ENCODE measurements around the gene OR8K1.

The OR8K1 gene
- 0 reads per million in 9 experiments for total RNA-seq

- Mint-ChIP-seq H3K27ac (no peak within 1 kb of the TSS), H3K4me1 (ENCODE audit: low read depth in 2 of 2) (no peaks in the 10 kb centered on the region), H3K36me3 (ENCODE audit: insufficient read depth) (peaks cover 3% of the 10 kb centered on the region), H3K27me3 (no peaks in the 10 kb centered on the region), H3K9me3 (peaks cover 10 to 17% of the 10 kb centered on the region in 2 donors), H3K4me3 (no peak within 1 kb of the TSS)
- DNase-seq, result no peak
- ATAC-seq (replicated peaks), result no peak
Observed at GRCh38 chr11:56345739-56346138, at the start of gene OR8K1. OR8K1 (plus strand) TSS chr11:56346039; CDS start chr11:56346039, 0 bp downstream.

DNA sequence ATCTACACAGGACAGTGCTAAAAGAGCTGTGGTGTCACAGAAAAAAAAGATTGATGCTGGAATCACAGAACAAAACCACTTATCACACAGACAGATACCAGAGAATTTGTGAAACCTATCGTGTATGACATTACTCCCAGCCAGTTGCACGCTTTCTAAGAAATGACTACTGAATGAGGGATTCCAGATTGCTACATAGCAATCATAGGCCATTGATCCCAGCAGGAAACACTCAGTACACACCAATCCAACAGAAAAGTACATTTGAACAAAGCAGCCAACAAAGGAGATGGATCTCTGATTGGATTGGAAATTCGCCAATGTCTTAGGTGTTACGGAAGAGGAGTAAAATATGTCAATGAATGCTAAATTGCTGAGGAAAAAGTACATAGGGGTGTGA is 48.9 kb upstream of the OR8K1 start:
- no peaks in the 10 kb centered on the region for H3K4me1 Mint-ChIP-seq (ENCODE audit: low read depth in 2 of 2)
- ATAC-seq (replicated peaks) (no peak), DNase-seq (no peak)
- H3K4me3 Mint-ChIP-seq, result no peak overlapping the region
- H3K36me3 Mint-ChIP-seq (ENCODE audit: insufficient read depth), result no peaks in the 10 kb centered on the region
- no peaks in the 10 kb centered on the region for H3K27me3 Mint-ChIP-seq
- H3K27ac Mint-ChIP-seq, result no peak overlapping the region
- peaks cover 6 to 12% of the 10 kb centered on the region in 2 donors for H3K9me3 Mint-ChIP-seq

GRCh38 chr11:56307836-56308235 is 38.0 kb upstream of the OR8K1 start:
- Mint-ChIP-seq H3K27me3 (no peaks in the 10 kb centered on the region), H3K9me3 (peaks cover 25 to 40% of the 10 kb centered on the region in 2 donors), H3K36me3 (ENCODE audit: insufficient read depth) (no peaks in the 10 kb centered on the region), H3K27ac (no peak overlapping the region), H3K4me1 (ENCODE audit: low read depth in 2 of 2) (no peaks in the 10 kb centered on the region), H3K4me3 (no peak overlapping the region)
- no peak for DNase-seq
- ATAC-seq (replicated peaks), result no peak

DNA sequence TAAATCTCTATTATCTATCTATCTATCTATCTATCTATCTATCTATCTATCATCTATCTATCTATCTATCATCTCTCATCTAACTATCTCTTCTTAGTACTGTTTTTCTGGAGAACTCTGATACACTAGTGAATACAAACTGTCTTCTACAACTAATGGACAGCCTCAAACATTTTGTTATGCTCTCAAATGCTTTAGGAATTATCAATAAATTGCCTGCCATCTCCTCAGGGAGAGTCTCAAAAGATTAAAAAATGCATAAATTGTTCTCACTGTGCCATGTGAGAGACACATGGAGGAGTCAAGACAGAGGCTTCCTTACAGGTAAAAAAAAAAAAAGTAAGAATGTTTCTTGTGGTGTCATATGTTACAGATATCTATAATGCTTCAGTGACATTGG is 31.0 kb upstream of the OR8K1 start, which contains the start of gene OR8K3:
OR8K3 (plus strand) TSS at position 301 of the 400 bp plus-strand sequence. CDS start 3,163 bp downstream, outside the sequence.
- H3K9me3 Mint-ChIP-seq, result peaks cover 0 to 11% of the 10 kb centered on the region in 2 donors
- DNase-seq (no peak), ATAC-seq (replicated peaks) (no peak)
- H3K36me3 Mint-ChIP-seq (ENCODE audit: insufficient read depth), result no peaks in the 10 kb centered on the region
- no peaks in the 10 kb centered on the region for H3K4me1 Mint-ChIP-seq (ENCODE audit: low read depth in 2 of 2)
- no peaks in the 10 kb centered on the region for H3K27me3 Mint-ChIP-seq
- no peak within 1 kb of the TSS for H3K27ac Mint-ChIP-seq
- no peak within 1 kb of the TSS for H3K4me3 Mint-ChIP-seq

- no peaks in the 10 kb centered on the region for H3K27me3 Mint-ChIP-seq
- no peaks in the 10 kb centered on the region for H3K36me3 Mint-ChIP-seq (ENCODE audit: insufficient read depth)
- no peak for DNase-seq
- no peak overlapping the region for H3K27ac Mint-ChIP-seq
- H3K4me3 Mint-ChIP-seq, result no peak overlapping the region
- H3K4me1 Mint-ChIP-seq (ENCODE audit: low read depth in 2 of 2), result no peaks in the 10 kb centered on the region
- peaks cover 10 to 12% of the 10 kb centered on the region in 2 donors for H3K9me3 Mint-ChIP-seq
- no peak for ATAC-seq (replicated peaks)
Observed at GRCh38 chr11:56331861-56332491, 13.9 kb upstream of the OR8K1 start.

GRCh38 chr11:56333156-56333555 is 12.7 kb upstream of the OR8K1 start:
- Mint-ChIP-seq H3K4me1 (ENCODE audit: low read depth in 2 of 2) (no peaks in the 10 kb centered on the region), H3K27me3 (no peaks in the 10 kb centered on the region), H3K9me3 (peaks cover 9 to 10% of the 10 kb centered on the region in 2 donors), H3K27ac (no peak overlapping the region), H3K4me3 (no peak overlapping the region), H3K36me3 (ENCODE audit: insufficient read depth) (no peaks in the 10 kb centered on the region)
- no peak for DNase-seq
- ATAC-seq (replicated peaks), result no peak

DNA sequence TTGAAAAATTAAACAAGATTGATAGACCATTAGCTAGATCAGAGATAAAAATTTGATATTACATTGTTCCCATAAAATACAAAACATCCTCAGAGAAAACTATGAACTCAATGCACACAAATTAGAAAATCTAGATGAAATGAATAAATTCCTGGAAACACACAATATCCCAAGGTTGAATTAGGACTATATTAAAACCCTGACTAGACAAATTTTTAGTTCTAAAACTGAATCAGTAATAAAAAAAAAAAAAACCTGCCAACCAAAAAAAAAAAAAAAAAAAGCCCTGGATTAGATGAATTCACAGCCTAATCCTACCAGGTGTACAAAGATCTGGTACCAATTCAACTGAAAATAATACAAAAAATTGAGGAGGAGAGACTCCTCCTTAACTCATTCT is 5.5 kb upstream of the OR8K1 start:
- no peak for DNase-seq
- Mint-ChIP-seq H3K36me3 (ENCODE audit: insufficient read depth) (no peaks in the 10 kb centered on the region), H3K27me3 (no peaks in the 10 kb centered on the region), H3K4me3 (no peak overlapping the region), H3K4me1 (ENCODE audit: low read depth in 2 of 2) (no peaks in the 10 kb centered on the region), H3K27ac (no peak overlapping the region), H3K9me3 (peaks cover 8 to 17% of the 10 kb centered on the region in 2 donors)
- no peak for ATAC-seq (replicated peaks)

DNA sequence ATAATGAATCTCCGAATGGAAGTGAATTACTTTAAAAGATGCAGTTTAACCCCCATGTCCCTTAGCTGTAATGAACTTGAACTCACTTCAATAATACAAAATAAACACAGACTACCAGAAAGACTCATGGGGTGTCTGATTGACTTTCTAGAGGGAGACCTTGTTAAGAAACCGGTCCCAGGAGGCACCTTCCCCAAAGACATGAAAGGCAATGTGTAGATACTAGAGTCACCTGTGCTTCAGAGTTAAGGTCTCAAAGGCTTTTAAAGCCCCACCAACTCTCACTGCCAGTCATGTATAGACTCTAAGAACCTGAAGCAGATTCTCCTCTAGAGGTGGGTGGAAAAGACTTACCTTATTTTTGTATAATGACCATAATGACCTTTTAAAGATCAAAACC is 8.2 kb downstream of the OR8K1 start, which contains the start of gene OR8J1:
OR8J1 (plus strand) TSS at position 301 of the 400 bp plus-strand sequence. CDS start 5,956 bp downstream, outside the sequence.
- Mint-ChIP-seq H3K27me3 (no peaks in the 10 kb centered on the region), H3K9me3 (peaks cover 0 to 3% of the 10 kb centered on the region in 2 donors), H3K27ac (no peak within 1 kb of the TSS), H3K36me3 (ENCODE audit: insufficient read depth) (no peaks in the 10 kb centered on the region), H3K4me1 (ENCODE audit: low read depth in 2 of 2) (no peaks in the 10 kb centered on the region), H3K4me3 (no peak within 1 kb of the TSS)
- ATAC-seq (replicated peaks) (no peak), DNase-seq (no peak)

- Mint-ChIP-seq H3K9me3 (peaks cover 10 to 11% of the 10 kb centered on the region in 2 donors), H3K4me3 (no peak within 1 kb of the TSS), H3K27ac (no peak within 1 kb of the TSS), H3K4me1 (ENCODE audit: low read depth in 2 of 2) (no peaks in the 10 kb centered on the region), H3K27me3 (no peaks in the 10 kb centered on the region), H3K36me3 (ENCODE audit: insufficient read depth) (no peaks in the 10 kb centered on the region)
- no peak for DNase-seq
- ATAC-seq (replicated peaks), result no peak
Observed at GRCh38 chr11:56375324-56375723, 29.5 kb downstream of the OR8K1 start, which contains the start of gene OR8U1. OR8U1 (plus strand) TSS chr11:56375624; CDS start chr11:56375624, 0 bp downstream.

- peaks cover 15 to 21% of the 10 kb centered on the region in 2 donors for H3K9me3 Mint-ChIP-seq
- ATAC-seq (replicated peaks) (no peak), DNase-seq (no peak)
- H3K4me3 Mint-ChIP-seq, result no peak overlapping the region
- no peaks in the 10 kb centered on the region for H3K27me3 Mint-ChIP-seq
- no peaks in the 10 kb centered on the region for H3K36me3 Mint-ChIP-seq (ENCODE audit: insufficient read depth)
- H3K27ac Mint-ChIP-seq, result no peak overlapping the region
- no peaks in the 10 kb centered on the region for H3K4me1 Mint-ChIP-seq (ENCODE audit: low read depth in 2 of 2)
Observed at GRCh38 chr11:56380120-56380519, 34.3 kb downstream of the OR8K1 start.

DNA sequence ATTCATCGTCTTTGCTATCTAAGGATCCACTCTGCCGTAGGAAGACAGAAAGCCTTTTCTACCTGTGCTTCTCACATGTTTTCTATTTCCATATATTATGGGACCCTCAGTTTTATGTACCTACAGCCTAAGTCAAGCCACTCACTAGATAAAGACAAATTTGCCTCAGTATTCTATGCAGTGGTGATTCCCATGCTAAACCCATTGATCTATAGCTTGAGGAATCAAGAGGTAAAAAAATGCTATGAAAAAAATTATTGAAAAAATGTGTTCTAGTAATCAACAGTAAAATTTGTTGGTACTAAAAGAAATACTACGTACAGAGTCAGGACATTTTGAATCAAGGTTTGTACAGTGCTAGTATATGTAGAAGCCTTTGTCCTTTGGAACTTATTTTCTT is 48.5 kb downstream of the OR8K1 start:
- ATAC-seq (replicated peaks) (no peak), DNase-seq (no peak)
- Mint-ChIP-seq H3K9me3 (peaks cover 11 to 19% of the 10 kb centered on the region in 2 donors), H3K27me3 (no peaks in the 10 kb centered on the region), H3K4me3 (no peak overlapping the region), H3K4me1 (ENCODE audit: low read depth in 2 of 2) (no peaks in the 10 kb centered on the region), H3K27ac (no peak overlapping the region), H3K36me3 (ENCODE audit: insufficient read depth) (no peaks in the 10 kb centered on the region)

- no peaks in the 10 kb centered on the region for H3K27me3 Mint-ChIP-seq
- no peaks in the 10 kb centered on the region for H3K4me1 Mint-ChIP-seq (ENCODE audit: low read depth in 2 of 2)
- H3K9me3 Mint-ChIP-seq, result peaks cover 7 to 19% of the 10 kb centered on the region in 2 donors
- H3K27ac Mint-ChIP-seq, result no peak overlapping the region
- no peak for ATAC-seq (replicated peaks)
- no peak for DNase-seq
- no peaks in the 10 kb centered on the region for H3K36me3 Mint-ChIP-seq (ENCODE audit: insufficient read depth)
- H3K4me3 Mint-ChIP-seq, result no peak overlapping the region
Observed at GRCh38 chr11:56396047-56396446, 50.2 kb downstream of the OR8K1 start.

All from effector memory CD8-positive, alpha-beta T cell (primary cell).